ENCODE data around the gene CDH11.

- TF ChIP-seq CTCF (IDR thresholded peaks at IDR 0.05) (no peak), POLR2AphosphoS5 (IDR thresholded peaks at IDR 0.05) (no peak), POLR2A (IDR thresholded peaks at IDR 0.05) (no peak)
Observed at GRCh38 chr16:65042438-65043365, 79.2 kb downstream of the CDH11 start.

All from stomach (tissue), 4 donors.